ENCODE results near the gene NEDD9.

- TF ChIP-seq, protein P1, sequence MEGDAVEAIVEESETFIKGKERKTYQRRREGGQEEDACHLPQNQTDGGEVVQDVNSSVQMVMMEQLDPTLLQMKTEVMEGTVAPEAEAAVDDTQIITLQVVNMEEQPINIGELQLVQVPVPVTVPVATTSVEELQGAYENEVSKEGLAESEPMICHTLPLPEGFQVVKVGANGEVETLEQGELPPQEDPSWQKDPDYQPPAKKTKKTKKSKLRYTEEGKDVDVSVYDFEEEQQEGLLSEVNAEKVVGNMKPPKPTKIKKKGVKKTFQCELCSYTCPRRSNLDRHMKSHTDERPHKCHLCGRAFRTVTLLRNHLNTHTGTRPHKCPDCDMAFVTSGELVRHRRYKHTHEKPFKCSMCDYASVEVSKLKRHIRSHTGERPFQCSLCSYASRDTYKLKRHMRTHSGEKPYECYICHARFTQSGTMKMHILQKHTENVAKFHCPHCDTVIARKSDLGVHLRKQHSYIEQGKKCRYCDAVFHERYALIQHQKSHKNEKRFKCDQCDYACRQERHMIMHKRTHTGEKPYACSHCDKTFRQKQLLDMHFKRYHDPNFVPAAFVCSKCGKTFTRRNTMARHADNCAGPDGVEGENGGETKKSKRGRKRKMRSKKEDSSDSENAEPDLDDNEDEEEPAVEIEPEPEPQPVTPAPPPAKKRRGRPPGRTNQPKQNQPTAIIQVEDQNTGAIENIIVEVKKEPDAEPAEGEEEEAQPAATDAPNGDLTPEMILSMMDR (conservative IDR thresholded peaks at IDR 0.05; ENCODE audit: low read depth, low read length): no peak
- TF ChIP-seq CEBPB (IDR thresholded peaks at IDR 0.05; ENCODE audit: low read depth, low read length) (no peak), POLR2A (IDR thresholded peaks at IDR 0.05; ENCODE audit: low read depth, low read length) (no peak), FOS (IDR thresholded peaks at IDR 0.05; ENCODE audit: low read depth, low read length) (no peak)
- TF ChIP-seq, protein P2, sequence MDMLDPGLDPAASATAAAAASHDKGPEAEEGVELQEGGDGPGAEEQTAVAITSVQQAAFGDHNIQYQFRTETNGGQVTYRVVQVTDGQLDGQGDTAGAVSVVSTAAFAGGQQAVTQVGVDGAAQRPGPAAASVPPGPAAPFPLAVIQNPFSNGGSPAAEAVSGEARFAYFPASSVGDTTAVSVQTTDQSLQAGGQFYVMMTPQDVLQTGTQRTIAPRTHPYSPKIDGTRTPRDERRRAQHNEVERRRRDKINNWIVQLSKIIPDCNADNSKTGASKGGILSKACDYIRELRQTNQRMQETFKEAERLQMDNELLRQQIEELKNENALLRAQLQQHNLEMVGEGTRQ (IDR thresholded peaks at IDR 0.05; ENCODE audit: low read depth, low read length): no peak
Measured at GRCh38 chr6:11194356-11195218, 37.9 kb downstream of the NEDD9 start.

Data from IMR-90 (cell line).